ENCODE data around the gene SCTR.

Gene SCTR

DNA sequence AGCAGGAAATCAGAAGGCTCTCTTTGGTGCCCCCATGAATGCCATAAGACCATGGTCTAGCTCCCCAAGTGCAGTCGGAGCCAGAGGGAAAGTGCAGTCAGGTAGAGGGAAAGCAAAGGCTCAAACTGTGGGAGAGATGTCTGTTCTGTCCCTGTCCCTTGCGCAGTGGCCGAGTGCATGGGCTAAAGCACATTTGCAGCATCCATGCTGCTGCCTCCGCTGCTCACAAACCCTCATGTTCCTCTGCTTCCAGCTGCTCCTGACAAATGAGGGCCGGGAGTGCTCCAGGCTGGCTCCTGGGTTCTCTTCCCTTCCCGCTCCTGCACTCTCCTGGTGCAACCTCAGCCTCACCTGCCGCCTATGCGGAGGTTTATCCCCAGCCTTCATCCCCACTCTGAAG lies 34.2 kb downstream of the SCTR start:
- no peak overlapping the region for H3K4me3 ChIP-seq (ENCODE audit: low read depth in 1 of 5, low read length in 5 of 5)
- no peaks in the 10 kb centered on the region for H3K9me3 ChIP-seq (ENCODE audit: control insufficient read depth in 5 of 5, low read length in 5 of 5)
- peaks cover 0 to 58% (median 33%) of the 10 kb centered on the region in 5 donors for H3K4me1 ChIP-seq (ENCODE audit: control insufficient read depth in 5 of 5, insufficient read depth in 5 of 5, low read length in 5 of 5)
- peaks cover 0 to 4% (median 0%) of the 10 kb centered on the region in 5 donors for H3K27me3 ChIP-seq (ENCODE audit: control insufficient read depth in 5 of 5, insufficient read depth in 4 of 5, low read length in 5 of 5)
- H3K36me3 ChIP-seq (ENCODE audit: control insufficient read depth in 5 of 5, insufficient read depth in 5 of 5, low read length in 5 of 5) = no peaks in the 10 kb centered on the region
- peak overlapping the region; percentile 29 for H3K27ac ChIP-seq (ENCODE audit: low read depth, low read length)
- no peak overlapping the region for H3K9ac ChIP-seq (ENCODE audit: low read length in 5 of 5)

DNA sequence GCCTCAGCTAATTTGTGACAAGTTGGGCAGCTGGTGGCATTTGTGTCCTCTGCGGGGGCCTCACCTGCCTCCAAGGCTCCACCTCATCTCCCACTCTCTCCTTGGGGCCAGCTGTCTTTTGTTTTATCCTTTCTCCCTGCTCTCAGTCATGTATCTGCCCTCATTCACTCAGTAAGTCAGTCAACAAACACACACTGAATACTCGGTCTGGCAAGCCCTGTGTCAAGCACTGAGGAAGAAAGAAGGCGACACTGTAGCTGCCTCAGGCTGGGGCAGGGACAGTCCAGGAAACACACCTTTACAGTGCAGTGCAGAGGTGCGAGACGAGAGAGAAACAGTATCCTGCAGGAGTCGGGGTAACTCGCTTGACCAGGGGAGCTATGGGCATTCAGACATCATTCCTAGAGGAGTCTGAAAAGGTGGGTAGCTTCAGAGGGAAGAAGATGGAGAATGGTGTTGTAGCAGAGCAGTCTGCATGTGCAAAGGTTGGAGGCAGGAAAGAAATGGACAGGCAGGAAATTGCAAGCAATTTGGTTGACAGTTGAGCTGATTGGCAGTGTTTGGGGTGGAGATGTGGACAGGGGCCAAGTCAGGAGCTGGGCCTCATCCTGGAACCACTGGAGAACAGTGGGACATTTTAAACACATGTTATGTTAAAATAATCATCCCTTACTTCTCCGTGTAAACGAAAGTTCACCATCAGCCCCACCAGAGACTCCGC lies 34.9 kb downstream of the SCTR start:
- no peak overlapping the region for H3K9ac ChIP-seq (ENCODE audit: low read length in 5 of 5)
- no peaks in the 10 kb centered on the region for H3K9me3 ChIP-seq (ENCODE audit: control insufficient read depth in 5 of 5, low read length in 5 of 5)
- H3K36me3 ChIP-seq (ENCODE audit: control insufficient read depth in 5 of 5, insufficient read depth in 5 of 5, low read length in 5 of 5) = no peaks in the 10 kb centered on the region
- H3K4me3 ChIP-seq (ENCODE audit: low read depth in 1 of 5, low read length in 5 of 5) = no peak overlapping the region
- peaks cover 0 to under 1% (median 0%) of the 10 kb centered on the region in 5 donors for H3K27me3 ChIP-seq (ENCODE audit: control insufficient read depth in 5 of 5, insufficient read depth in 4 of 5, low read length in 5 of 5)
- peak overlapping the region; percentile 29 for H3K27ac ChIP-seq (ENCODE audit: low read depth, low read length)
- peaks cover 0 to 63% (median 39%) of the 10 kb centered on the region in 5 donors for H3K4me1 ChIP-seq (ENCODE audit: control insufficient read depth in 5 of 5, insufficient read depth in 5 of 5, low read length in 5 of 5)

DNA sequence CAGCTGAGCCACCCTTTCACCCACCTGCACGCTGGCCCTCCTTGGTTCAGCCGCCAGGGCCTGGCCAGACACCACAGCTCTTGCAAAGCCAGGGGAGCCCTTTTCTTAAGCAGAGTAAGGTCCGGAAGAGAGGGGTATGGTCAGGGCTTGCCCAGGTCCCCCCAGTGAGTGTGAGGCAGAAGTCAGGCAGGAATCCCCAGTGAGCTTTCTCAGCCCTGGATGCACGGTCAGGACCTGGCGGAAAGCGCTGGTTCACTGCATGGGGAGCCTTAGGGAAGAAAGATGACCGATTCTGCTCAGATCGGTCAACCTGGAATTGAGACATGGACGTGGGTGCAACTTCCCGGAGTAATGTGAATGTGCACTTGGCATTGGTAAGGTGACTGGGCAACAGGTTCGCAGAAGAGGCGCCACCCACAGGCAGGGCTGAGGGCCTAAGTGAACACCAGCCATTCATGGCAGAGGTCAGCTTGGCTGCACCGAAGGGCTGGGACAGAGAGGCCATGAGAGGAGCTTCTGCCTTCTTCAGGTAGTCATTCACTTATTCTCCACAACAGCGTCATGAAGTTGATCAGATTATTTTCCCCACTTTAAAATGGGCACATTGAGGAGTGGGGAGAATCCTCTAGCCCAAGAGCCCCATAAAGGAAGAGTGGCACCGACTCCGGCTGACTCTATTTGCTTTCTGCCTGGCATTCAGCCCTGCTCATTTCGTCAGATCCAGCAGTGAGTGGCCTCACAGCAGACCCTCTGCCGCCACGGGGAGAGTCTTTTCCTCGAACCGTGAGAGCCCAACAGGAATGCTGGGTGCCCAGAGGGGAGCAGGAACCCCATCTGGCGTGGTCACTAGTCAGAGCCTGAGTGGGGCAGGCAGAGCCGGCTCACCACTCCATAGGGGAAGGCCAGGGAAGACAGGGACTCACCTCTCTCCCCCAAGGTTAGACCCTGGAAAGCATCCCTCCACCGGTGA lies 35.8 kb downstream of the SCTR start:
- Histone ChIP-seq H3K36me3 (ENCODE audit: control insufficient read depth in 5 of 5, insufficient read depth in 5 of 5, low read length in 5 of 5) (no peaks in the 10 kb centered on the region), H3K9me3 (ENCODE audit: control insufficient read depth in 5 of 5, low read length in 5 of 5) (no peaks in the 10 kb centered on the region), H3K4me1 (ENCODE audit: control insufficient read depth in 5 of 5, insufficient read depth in 5 of 5, low read length in 5 of 5) (peaks cover 0 to 72% (median 46%) of the 10 kb centered on the region in 5 donors), H3K4me3 (ENCODE audit: low read depth in 1 of 5, low read length in 5 of 5) (peak overlapping the region in 1 of 5 donors; percentile 12), H3K27ac (ENCODE audit: low read depth, low read length) (no peak overlapping the region), H3K27me3 (ENCODE audit: control insufficient read depth in 5 of 5, insufficient read depth in 4 of 5, low read length in 5 of 5) (no peaks in the 10 kb centered on the region), H3K9ac (ENCODE audit: low read length in 5 of 5) (no peak overlapping the region)

DNA sequence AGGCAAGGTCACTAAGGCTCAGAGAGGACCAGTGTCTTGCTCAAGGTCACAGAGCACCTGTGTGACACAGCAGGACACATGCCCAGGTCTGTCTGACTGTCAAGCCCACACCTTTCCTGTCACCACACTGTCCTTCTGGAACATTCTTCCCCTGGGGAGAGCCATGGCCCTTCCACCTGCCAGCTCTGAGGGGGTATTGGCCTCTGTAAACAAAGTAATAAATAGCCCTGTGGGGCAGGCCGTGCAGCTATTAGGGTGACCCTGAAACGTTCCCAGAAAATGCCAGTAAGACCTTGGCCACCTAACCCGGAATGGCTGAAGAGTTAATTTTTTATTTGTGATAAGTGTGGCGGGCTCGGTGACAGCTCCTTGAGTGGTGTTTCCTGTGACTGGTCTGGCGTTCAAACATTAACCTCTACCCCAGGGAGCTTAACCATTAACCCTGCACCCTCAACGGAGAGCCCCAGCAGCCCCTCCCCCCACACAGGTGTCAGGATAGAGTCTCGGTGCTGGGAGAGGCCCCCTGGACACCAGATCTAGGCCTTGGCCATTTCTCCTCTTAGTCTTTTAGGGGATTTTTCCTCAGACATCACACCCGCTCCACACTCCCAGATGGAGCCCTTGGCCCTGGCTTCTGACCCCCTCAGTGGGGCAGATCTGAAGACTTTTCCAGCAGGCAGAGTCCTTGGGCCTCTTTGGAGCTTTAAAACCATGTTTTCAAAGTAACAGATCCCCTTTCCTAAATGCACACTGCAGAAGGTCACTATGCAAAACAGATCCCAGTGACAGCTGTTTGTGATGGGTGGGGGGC lies 36.6 kb downstream of the SCTR start:
- no peak overlapping the region for H3K27ac ChIP-seq (ENCODE audit: low read depth, low read length)
- H3K4me3 ChIP-seq (ENCODE audit: low read depth in 1 of 5, low read length in 5 of 5) = no peak overlapping the region
- H3K9ac ChIP-seq (ENCODE audit: low read length in 5 of 5) = no peak overlapping the region
- H3K9me3 ChIP-seq (ENCODE audit: control insufficient read depth in 5 of 5, low read length in 5 of 5) = no peaks in the 10 kb centered on the region
- H3K36me3 ChIP-seq (ENCODE audit: control insufficient read depth in 5 of 5, insufficient read depth in 5 of 5, low read length in 5 of 5) = no peaks in the 10 kb centered on the region
- H3K4me1 ChIP-seq (ENCODE audit: control insufficient read depth in 5 of 5, insufficient read depth in 5 of 5, low read length in 5 of 5) = peaks cover 0 to 80% (median 55%) of the 10 kb centered on the region in 5 donors
- no peaks in the 10 kb centered on the region for H3K27me3 ChIP-seq (ENCODE audit: control insufficient read depth in 5 of 5, insufficient read depth in 4 of 5, low read length in 5 of 5)

GRCh38 chr2:119486886-119487285 lies 37.4 kb downstream of the SCTR start:
- no peak overlapping the region for H3K27ac ChIP-seq (ENCODE audit: low read depth, low read length)
- no peak overlapping the region for H3K4me3 ChIP-seq (ENCODE audit: low read depth in 1 of 5, low read length in 5 of 5)
- no peaks in the 10 kb centered on the region for H3K27me3 ChIP-seq (ENCODE audit: control insufficient read depth in 5 of 5, insufficient read depth in 4 of 5, low read length in 5 of 5)
- H3K9ac ChIP-seq (ENCODE audit: low read length in 5 of 5) = no peak overlapping the region
- no peaks in the 10 kb centered on the region for H3K9me3 ChIP-seq (ENCODE audit: control insufficient read depth in 5 of 5, low read length in 5 of 5)
- peaks cover 0 to 86% (median 63%) of the 10 kb centered on the region in 5 donors for H3K4me1 ChIP-seq (ENCODE audit: control insufficient read depth in 5 of 5, insufficient read depth in 5 of 5, low read length in 5 of 5)
- H3K36me3 ChIP-seq (ENCODE audit: control insufficient read depth in 5 of 5, insufficient read depth in 5 of 5, low read length in 5 of 5) = no peaks in the 10 kb centered on the region

- Histone ChIP-seq H3K4me1 (ENCODE audit: control insufficient read depth in 5 of 5, insufficient read depth in 5 of 5, low read length in 5 of 5) (peaks cover 0 to 88% (median 64%) of the 10 kb centered on the region in 5 donors), H3K9me3 (ENCODE audit: control insufficient read depth in 5 of 5, low read length in 5 of 5) (no peaks in the 10 kb centered on the region), H3K9ac (ENCODE audit: low read length in 5 of 5) (no peak overlapping the region), H3K27ac (ENCODE audit: low read depth, low read length) (no peak overlapping the region), H3K27me3 (ENCODE audit: control insufficient read depth in 5 of 5, insufficient read depth in 4 of 5, low read length in 5 of 5) (no peaks in the 10 kb centered on the region), H3K36me3 (ENCODE audit: control insufficient read depth in 5 of 5, insufficient read depth in 5 of 5, low read length in 5 of 5) (no peaks in the 10 kb centered on the region), H3K4me3 (ENCODE audit: low read depth in 1 of 5, low read length in 5 of 5) (no peak overlapping the region)
Measured at GRCh38 chr2:119486196-119486827, 38.0 kb downstream of the SCTR start.

DNA sequence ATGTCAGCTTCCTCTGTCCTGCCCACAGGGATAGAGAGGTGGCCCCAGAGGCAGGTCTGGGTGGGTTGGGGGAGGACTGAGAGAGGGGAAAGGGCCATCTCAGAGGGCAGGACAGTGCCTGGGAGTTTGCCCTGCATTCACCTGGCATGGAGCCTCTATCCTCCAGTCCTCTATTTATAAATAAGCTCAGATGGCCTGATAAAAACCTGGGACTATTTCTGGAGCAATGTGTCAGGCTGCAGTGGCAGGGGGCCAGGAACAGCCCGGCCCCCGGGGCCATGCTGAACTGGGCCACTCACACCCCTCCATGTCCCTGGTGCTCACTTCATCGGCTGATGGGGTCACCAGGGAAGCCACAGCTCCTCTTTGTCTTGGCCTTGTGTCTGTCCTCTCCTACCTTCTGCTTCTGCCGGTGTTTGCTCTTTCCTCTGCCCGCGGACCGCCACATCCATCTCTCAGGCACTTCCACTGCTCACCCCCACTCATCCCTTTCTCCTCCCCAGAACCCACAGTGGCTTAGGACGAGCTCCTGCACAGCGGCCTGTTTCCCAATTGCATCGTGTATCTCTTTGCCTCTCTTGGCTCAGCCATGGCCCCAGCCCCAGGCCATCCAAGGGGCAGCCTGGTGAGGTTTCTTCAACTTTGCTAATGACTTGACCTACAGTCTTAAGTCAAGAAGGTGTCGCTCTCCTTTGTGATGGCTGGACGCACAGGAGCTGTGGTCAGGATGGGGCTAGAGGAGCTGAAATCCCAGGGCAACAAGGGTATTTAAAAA lies 38.8 kb downstream of the SCTR start:
- Histone ChIP-seq H3K36me3 (ENCODE audit: control insufficient read depth in 5 of 5, insufficient read depth in 5 of 5, low read length in 5 of 5) (no peaks in the 10 kb centered on the region), H3K27ac (ENCODE audit: low read depth, low read length) (no peak overlapping the region), H3K9ac (ENCODE audit: low read length in 5 of 5) (no peak overlapping the region)

GRCh38 chr2:119484834-119485233 lies 39.4 kb downstream of the SCTR start:
- Histone ChIP-seq H3K9me3 (ENCODE audit: control insufficient read depth in 5 of 5, low read length in 5 of 5) (no peaks in the 10 kb centered on the region), H3K27ac (ENCODE audit: low read depth, low read length) (no peak overlapping the region), H3K36me3 (ENCODE audit: control insufficient read depth in 5 of 5, insufficient read depth in 5 of 5, low read length in 5 of 5) (no peaks in the 10 kb centered on the region), H3K27me3 (ENCODE audit: control insufficient read depth in 5 of 5, insufficient read depth in 4 of 5, low read length in 5 of 5) (no peaks in the 10 kb centered on the region), H3K9ac (ENCODE audit: low read length in 5 of 5) (no peak overlapping the region), H3K4me3 (ENCODE audit: low read depth in 1 of 5, low read length in 5 of 5) (no peak overlapping the region), H3K4me1 (ENCODE audit: control insufficient read depth in 5 of 5, insufficient read depth in 5 of 5, low read length in 5 of 5) (peaks cover 0 to 80% (median 61%) of the 10 kb centered on the region in 5 donors)

More for the DNA sequence above, 38.8 kb downstream of the SCTR start:
- Histone ChIP-seq H3K4me1 (ENCODE audit: control insufficient read depth in 5 of 5, insufficient read depth in 5 of 5, low read length in 5 of 5) (peaks cover 0 to 82% (median 64%) of the 10 kb centered on the region in 5 donors), H3K4me3 (ENCODE audit: low read depth in 1 of 5, low read length in 5 of 5) (no peak overlapping the region), H3K9me3 (ENCODE audit: control insufficient read depth in 5 of 5, low read length in 5 of 5) (no peaks in the 10 kb centered on the region), H3K27me3 (ENCODE audit: control insufficient read depth in 5 of 5, insufficient read depth in 4 of 5, low read length in 5 of 5) (no peaks in the 10 kb centered on the region)
